Calu3 (cell line): ENCODE measurements around the gene METTL15. TPM values are rescaled to one million over a fixed set of nuclear protein-coding genes. Genes with fewer than 3 reads are reported as not detected.
"Not testable (repeated sequence)": the region's sequence is repeated elsewhere in the genome, so short reads cannot be mapped to it uniquely, and the experiment has no call there.

Experiments used
- BruUV-seq: library from RNA; stranded (reverse); fragments of 400-500 nt; replicated peaks from 2 replicates; lab custom pipeline; 2021; lab: Mats Ljungman, UMichigan
- CTCF ChIA-PET: fragments of 300-600 bp; sonication (Branson Sonifier 250); formaldehyde crosslinking; loops from one replicate; lab custom pipeline; 2022; ENCODE audit warnings: antibody characterized with exemption; lab: Charles Lee
- DNase-seq: peaks from one replicate; pipeline ENCODE4 v3.0.0; 2022
- H3K27ac Mint-ChIP-seq: one replicate; pipeline ENCODE4 v1.8.0; 2022; ENCODE audit warnings: mixed read lengths; ENCODE audit not compliant: unreplicated experiment
- H3K27me3 Mint-ChIP-seq: one replicate; pipeline ENCODE4 v1.8.0; 2022; ENCODE audit warnings: mixed read lengths; ENCODE audit not compliant: unreplicated experiment
- H3K36me3 Mint-ChIP-seq: one replicate; pipeline ENCODE4 v1.8.0; 2022; ENCODE audit warnings: mild to moderate bottlenecking, moderate library complexity, mixed read lengths; ENCODE audit not compliant: insufficient read depth, unreplicated experiment
- H3K4me1 Mint-ChIP-seq: one replicate; pipeline ENCODE4 v1.8.0; 2022; ENCODE audit warnings: mild to moderate bottlenecking, low read depth, mixed read lengths; ENCODE audit not compliant: unreplicated experiment
- H3K4me3 Mint-ChIP-seq: one replicate; pipeline ENCODE4 v1.8.0; 2022; ENCODE audit warnings: mild to moderate bottlenecking, low read depth, moderate library complexity, mixed read lengths; ENCODE audit not compliant: unreplicated experiment
- H3K9me3 Mint-ChIP-seq: one replicate; pipeline ENCODE4 v1.8.0; 2022; ENCODE audit warnings: low read depth, mixed read lengths; ENCODE audit not compliant: unreplicated experiment
- intact Hi-C: fragments of 100-400 bp; cut with micrococcal nuclease; formaldehyde crosslinking; loops from one replicate; pipeline ENCODE4 v1.10.0; 2022; ENCODE audit not compliant: unreplicated experiment
- total RNA-seq: library from RNA; stranded (reverse); gene quantifications from 2 replicates; pipeline ENCODE4 v1.2.3, GENCODE V29; 2022
- TF ChIP-seq, protein P1 (sequence below): fragments of 200-600 bp; IDR thresholded peaks from one replicate; pipeline ENCODE4 v1.8.0; 2022; ENCODE audit warnings: antibody characterized with exemption; ENCODE audit not compliant: unreplicated experiment

The METTL15 gene
- total RNA-seq, 1 experiment from 2014 or later: 19.0 TPM

DNA sequence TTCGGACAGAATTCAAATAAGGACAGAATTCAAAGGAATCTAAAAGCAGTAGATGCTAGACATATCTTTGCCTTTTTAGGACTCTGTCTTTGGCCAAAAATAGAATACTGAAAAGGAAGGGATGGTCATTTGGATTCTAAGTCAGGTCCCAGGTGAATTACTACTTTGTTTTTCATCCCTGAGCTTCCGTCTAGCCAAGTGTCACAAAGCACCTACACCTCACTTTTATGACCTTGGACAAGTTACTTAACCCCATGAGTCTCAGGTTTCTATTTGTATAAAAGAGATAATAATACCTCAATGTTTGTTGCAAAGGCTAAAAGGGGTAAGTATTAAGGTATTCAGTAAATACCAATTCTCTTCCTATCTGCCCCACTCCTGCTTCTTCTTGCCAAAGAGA lies 7.5 kb upstream of the METTL15 start:
- intact Hi-C loops: no loop called here
- H3K9me3 Mint-ChIP-seq: no peaks in the 10 kb centered on the region
- CTCF ChIA-PET: interaction anchor here (0.6 kb wide), 1 partner anchor 182 kb away, joined by 4 read pairs; no protein-coding TSS in a partner anchor
- H3K4me1 Mint-ChIP-seq: peaks cover 35% of the 10 kb centered on the region
- H3K4me3 Mint-ChIP-seq: no peak overlapping the region
- no peak for DNase-seq
- TF ChIP-seq, protein P1, sequence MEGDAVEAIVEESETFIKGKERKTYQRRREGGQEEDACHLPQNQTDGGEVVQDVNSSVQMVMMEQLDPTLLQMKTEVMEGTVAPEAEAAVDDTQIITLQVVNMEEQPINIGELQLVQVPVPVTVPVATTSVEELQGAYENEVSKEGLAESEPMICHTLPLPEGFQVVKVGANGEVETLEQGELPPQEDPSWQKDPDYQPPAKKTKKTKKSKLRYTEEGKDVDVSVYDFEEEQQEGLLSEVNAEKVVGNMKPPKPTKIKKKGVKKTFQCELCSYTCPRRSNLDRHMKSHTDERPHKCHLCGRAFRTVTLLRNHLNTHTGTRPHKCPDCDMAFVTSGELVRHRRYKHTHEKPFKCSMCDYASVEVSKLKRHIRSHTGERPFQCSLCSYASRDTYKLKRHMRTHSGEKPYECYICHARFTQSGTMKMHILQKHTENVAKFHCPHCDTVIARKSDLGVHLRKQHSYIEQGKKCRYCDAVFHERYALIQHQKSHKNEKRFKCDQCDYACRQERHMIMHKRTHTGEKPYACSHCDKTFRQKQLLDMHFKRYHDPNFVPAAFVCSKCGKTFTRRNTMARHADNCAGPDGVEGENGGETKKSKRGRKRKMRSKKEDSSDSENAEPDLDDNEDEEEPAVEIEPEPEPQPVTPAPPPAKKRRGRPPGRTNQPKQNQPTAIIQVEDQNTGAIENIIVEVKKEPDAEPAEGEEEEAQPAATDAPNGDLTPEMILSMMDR: no peak
- H3K27me3 Mint-ChIP-seq: no peaks in the 10 kb centered on the region
- BruUV-seq: no TSS peak
- H3K36me3 Mint-ChIP-seq: peaks cover 2% of the 10 kb centered on the region
- H3K27ac Mint-ChIP-seq: no peak overlapping the region

- H3K27ac Mint-ChIP-seq, CTCF ChIA-PET, H3K9me3 Mint-ChIP-seq, H3K4me3 Mint-ChIP-seq, BruUV-seq, DNase-seq, intact Hi-C loops, H3K27me3 Mint-ChIP-seq: not testable (repeated sequence)
- Mint-ChIP-seq H3K4me1 (peaks cover 34% of the 10 kb centered on the region), H3K36me3 (peaks cover 11% of the 10 kb centered on the region)
Observed at GRCh38 chr11:28102300-28102699, 5.9 kb upstream of the METTL15 start.

DNA sequence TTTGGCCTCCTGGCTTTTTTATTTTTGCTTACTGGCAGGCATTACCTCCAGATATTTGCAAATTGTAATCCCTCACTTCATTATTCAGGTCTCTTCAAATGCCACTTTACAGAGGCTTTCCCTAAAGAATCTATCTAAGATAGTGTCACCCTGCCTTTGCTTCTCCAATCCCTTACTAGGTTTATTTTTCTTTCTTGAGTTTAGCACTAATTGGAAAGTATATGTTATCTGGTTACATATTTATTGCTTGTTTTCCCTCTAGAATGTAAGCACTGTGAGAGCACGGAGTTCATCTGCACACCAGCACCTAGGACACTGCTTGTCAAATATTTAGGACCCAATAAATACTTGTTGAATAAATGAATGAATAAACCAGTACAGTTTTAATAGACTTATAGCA lies 3.8 kb upstream of the METTL15 start:
- no peak overlapping the region for H3K27ac Mint-ChIP-seq
- peaks cover 37% of the 10 kb centered on the region for H3K4me1 Mint-ChIP-seq
- H3K4me3 Mint-ChIP-seq: no peak overlapping the region
- H3K27me3 Mint-ChIP-seq: no peaks in the 10 kb centered on the region
- CTCF ChIA-PET: no interaction called here
- intact Hi-C loops: no loop called here
- no peaks in the 10 kb centered on the region for H3K9me3 Mint-ChIP-seq
- DNase-seq: no peak
- BruUV-seq: no TSS peak
- H3K36me3 Mint-ChIP-seq: peaks cover 27% of the 10 kb centered on the region
- TF ChIP-seq, protein P1: no peak

- peak overlapping the region; percentile 91 for H3K27ac Mint-ChIP-seq
- no peaks in the 10 kb centered on the region for H3K9me3 Mint-ChIP-seq
- peak overlapping the region; percentile 87 for H3K4me3 Mint-ChIP-seq
- DNase-seq: no peak
- TF ChIP-seq, protein P1: no peak
- H3K4me1 Mint-ChIP-seq: peaks cover 36% of the 10 kb centered on the region
- peaks cover 32% of the 10 kb centered on the region for H3K36me3 Mint-ChIP-seq
- CTCF ChIA-PET: no interaction called here
- no TSS peak for BruUV-seq
- intact Hi-C loops: loop anchor here (5.0 kb wide), 3 partner anchors 242 to 1227 kb away; no protein-coding TSS in a partner anchor
- no peaks in the 10 kb centered on the region for H3K27me3 Mint-ChIP-seq
Observed at GRCh38 chr11:28104984-28105383, 3.2 kb upstream of the METTL15 start.

- CTCF ChIA-PET: interaction anchor here (0.6 to 0.9 kb wide), 5 partner anchors 129 to 1054 kb away, joined by 3 to 5 read pairs (median 3); no protein-coding TSS in a partner anchor
- H3K27ac Mint-ChIP-seq: peak overlapping the region; percentile 91
- BruUV-seq: no TSS peak
- H3K27me3 Mint-ChIP-seq: no peaks in the 10 kb centered on the region
- intact Hi-C loops: loop anchor here (5.0 kb wide), 3 partner anchors 241 to 1226 kb away; no protein-coding TSS in a partner anchor
- peaks cover 41% of the 10 kb centered on the region for H3K36me3 Mint-ChIP-seq
- H3K4me3 Mint-ChIP-seq: peak overlapping the region; percentile 87
- DNase-seq: no peak
- peaks cover 33% of the 10 kb centered on the region for H3K4me1 Mint-ChIP-seq
- H3K9me3 Mint-ChIP-seq: no peaks in the 10 kb centered on the region
- TF ChIP-seq, protein P1: no peak
Observed at GRCh38 chr11:28105869-28106268, 2.3 kb upstream of the METTL15 start.
